GM18951 (cell line): ENCODE measurements around the gene CYFIP2.

Source experiments
- POLR2A ChIP-seq: IDR thresholded peaks from 4 replicates; pipeline ENCODE4 v1.6.1; 2011; ENCODE audit warnings: mild to moderate bottlenecking; ENCODE audit not compliant: insufficient read length, insufficient read depth; ENCODE audit errors: extremely low read depth
- in situ Hi-C: fragments of 300-500 bp; cut with MboI; formaldehyde crosslinking; loops from one replicate; pipeline ENCODE4 v1.12.0; 2022; ENCODE audit warnings: low sequenced_read_pairs, mixed read lengths, inconsistent platforms; ENCODE audit not compliant: unreplicated experiment

Gene CYFIP2

DNA sequence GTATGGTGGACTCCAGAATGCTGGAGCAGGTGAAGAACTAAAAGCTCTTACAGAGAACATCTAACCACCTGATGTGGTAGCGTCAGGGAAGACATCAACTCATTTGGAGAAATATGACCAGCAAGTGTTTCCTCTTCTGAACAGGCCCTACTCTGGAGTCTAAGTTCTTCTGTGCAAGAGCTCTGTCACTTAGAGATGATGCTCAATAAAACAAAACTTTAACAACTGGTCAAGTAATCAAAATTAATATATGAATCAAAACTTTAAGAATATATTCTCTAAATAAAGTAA, 85.8 kb downstream of the CYFIP2 start:
- in situ Hi-C loops = no loop called here

DNA sequence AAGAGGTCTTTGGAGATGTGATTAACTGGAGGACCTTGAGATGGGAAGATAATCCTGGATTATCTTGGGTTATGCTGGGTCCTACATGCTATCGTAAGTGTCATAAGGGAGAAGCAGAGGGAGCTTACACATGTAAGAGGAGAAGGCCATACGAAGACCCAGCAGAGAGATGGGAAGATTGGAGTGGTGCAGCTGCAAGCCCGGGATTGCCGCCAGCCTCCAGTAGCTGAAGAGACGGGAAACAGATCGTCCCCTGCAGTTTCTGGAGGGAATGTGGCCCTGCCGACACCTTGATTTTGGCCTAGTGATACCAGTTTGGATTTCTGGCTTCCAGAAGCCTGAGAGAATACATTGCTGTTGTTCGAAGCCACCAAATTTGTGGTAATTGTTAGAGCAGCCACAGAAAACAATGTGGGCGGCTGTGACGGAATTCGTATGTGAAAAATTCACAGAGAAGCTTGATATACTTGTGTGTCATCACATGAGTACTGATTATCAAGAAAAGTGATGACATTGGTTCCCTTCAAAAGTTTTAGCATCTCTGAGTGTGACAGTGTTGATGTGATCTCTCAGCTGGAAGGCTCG, 86.9 kb downstream of the CYFIP2 start:
- in situ Hi-C loops = no loop called here
- TF ChIP-seq POLR2A = no peak

More for the DNA sequence above, 85.8 kb downstream of the CYFIP2 start:
- TF ChIP-seq POLR2A = no peak

DNA sequence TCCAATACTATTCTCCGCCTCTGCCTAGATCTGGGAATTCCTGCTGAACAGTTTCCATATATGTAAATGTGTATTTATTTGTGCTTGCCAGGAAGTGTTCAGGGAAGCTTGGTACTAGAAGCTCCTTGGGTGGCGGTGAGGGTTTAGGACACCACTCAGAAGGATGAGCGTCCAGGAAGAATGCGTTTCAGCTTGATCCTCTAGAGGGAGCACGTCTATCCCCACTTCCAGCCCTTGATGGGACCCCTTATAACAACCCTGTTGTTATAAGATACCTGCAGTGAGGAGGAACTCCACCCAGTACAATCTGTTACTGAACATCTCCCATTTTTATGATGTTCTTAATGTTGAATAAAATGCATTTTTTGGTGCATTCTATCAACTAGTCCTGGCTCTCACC, 88.9 kb downstream of the CYFIP2 start:
- TF ChIP-seq POLR2A = no peak
- in situ Hi-C loops = no loop called here

DNA sequence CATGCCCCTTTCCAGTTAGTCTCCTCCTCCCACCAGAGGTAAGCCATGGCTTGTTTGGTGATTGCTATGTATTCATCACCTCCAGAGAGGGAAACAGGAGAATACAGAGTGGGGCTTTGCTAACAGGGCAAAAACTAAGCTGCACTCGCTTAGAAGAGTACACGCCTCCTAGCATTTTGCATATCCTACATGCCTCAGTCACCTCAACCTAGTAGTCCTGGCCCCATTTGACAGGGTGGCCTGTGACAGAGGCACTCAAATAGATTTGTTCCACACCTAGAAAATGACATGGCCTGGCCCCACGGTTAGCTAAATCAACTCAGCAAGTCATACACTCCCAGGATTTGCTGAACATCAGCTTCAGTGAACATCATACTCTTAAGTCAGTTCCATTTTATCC, 90.7 kb downstream of the CYFIP2 start:
- TF ChIP-seq POLR2A = no peak
- in situ Hi-C loops = no loop called here

DNA sequence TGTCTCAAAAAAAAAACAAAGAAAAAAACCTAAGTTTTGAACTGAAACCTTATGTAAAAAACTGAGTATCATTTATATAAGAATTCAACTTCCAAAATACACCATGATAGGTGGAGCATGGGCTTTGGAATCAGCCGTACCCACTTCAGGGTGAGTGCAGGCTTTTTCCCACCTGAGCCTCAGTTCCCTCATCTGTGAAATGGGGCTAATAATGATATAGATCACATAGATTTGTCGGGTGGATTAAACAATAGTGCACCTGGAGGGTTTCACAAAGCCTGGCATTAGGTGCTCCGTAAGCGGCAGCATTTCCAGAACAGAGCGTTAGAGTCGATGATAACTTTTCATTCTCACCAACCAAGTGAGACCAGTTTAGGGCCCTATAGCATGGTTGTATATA, 91.9 kb downstream of the CYFIP2 start:
- no peak for TF ChIP-seq POLR2A
- in situ Hi-C loops = no loop called here

DNA sequence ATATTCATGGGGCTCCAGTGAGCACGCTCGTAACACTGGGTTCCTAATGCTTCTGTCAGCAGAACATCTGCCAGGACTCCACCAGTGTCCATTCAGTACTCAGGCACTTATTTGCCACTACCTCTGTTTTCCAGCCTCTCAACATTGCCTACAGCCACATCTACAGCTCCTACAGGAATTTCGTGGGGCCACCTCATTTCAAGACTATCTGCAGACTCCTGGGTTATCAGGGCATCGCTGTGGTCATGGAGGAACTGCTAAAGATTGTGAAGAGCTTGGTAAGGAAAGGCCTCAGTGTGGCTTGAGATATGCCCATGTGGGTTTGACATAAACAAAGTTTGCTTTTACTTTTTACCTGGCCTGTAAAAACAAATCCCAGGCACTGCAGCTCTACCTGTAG, 92.9 kb downstream of the CYFIP2 start:
- TF ChIP-seq POLR2A = no peak
- in situ Hi-C loops = no loop called here

DNA sequence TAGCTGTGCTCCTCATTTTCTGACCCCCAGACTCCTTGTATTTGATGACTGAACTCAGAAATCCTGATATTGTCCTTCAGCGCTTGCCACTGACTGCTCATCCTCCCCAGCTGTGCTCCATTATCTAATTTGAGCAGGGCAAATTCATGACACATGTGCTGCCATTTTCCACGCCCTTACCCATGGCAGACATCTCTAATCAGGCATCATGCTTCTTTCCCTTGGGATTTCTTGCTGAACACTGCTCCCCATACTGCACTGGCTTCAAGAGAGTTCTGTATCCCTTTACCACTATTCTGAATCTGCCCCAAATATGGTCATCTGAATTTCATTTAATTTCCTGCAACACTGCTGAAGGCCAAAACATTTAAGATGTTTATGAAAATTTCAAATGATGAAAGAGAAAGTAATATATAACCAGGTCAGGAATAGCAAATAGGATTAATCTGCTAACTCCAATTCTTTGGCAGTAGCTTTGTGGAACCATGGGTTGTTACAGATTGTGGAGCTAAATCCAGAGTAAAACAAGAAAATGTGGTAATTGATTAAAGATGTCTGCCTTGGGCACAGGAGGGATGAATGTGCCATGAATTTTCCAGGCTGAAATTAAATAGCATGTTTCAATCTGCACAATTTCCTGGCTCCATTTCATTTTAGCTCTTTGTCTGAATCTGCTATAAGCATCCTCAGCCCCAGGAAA, 93.6 kb downstream of the CYFIP2 start:
- in situ Hi-C loops = no loop called here
- no peak for TF ChIP-seq POLR2A

DNA sequence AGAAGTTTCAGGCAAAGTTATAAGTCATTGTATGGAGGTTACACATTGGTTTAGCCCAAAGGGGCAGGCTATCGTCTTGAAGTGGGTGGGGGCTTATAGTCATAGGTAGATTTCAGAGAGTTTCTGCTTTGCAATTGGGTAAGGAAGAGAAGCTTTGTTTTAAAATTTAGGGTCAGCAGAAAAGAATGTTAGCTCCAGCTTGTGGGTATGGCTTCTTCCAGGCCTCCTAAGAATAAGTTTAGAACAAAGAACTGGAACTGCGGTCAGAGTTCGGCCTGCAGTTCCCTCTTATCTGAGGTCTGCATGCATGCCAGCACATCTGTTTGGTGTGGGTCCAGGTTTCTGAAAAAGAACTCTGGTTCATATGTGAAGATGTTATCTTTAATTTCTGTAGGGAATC, 96.1 kb downstream of the CYFIP2 start:
- no peak for TF ChIP-seq POLR2A
- in situ Hi-C loops = no loop called here

DNA sequence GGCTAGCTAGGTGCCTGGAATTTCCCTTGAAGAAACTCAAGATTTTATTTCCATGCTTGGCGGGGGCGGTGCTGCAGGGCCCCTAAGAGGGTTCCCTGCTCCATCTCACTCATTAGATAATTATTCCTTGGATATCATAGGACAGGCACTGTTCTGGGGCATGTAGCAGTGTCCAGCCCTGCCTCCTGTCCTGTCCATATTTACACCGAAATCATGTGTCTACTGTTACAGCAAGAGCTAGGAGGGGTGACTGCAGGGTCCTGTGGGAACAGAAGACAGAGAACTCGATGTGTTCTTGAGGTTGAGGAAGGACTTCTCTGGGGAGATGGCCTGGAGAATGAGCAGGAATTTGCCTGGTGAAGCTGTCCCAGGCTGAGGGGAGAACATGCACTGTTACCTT, 96.6 kb downstream of the CYFIP2 start:
- in situ Hi-C loops = no loop called here
- TF ChIP-seq POLR2A = no peak

DNA sequence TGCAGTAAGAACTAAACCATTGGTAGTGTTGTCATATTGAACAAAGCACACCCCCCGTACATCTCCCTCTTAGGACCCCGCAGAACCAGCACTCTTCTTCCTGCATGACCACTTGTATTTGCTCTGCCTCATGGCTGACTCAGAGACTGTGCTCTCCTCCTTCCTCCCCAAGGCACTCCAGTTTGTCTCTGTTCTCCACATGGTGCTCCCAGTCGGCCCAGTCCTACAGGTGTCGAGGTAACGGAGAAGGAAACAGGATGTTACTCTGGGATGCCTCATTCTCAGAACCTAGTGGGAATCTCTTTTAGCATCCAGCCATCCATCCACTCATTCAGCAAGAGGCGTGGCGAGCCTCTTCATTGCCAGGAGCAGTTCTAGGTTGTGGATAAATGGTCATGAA, 97.1 kb downstream of the CYFIP2 start:
- in situ Hi-C loops = no loop called here
- no peak for TF ChIP-seq POLR2A

DNA sequence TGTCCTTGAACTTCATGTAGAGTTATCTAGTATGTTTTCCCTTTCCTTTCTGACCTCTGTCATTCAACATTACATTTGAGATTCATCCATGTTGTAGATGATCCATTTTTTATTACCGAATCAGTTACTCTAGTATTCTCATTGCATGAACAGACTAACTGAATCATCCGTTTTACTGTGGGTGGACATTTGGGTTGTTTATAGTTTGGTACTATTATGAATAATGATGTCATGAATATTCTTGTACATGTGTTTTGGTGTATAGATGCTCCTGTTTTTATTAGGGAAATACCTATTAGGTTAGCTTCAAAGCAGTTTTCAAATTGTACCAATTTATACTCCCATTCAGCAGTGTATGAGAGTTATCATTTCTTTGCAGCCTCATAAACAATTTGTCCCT, 99.8 kb downstream of the CYFIP2 start:
- no peak for TF ChIP-seq POLR2A
- in situ Hi-C loops = no loop called here

DNA sequence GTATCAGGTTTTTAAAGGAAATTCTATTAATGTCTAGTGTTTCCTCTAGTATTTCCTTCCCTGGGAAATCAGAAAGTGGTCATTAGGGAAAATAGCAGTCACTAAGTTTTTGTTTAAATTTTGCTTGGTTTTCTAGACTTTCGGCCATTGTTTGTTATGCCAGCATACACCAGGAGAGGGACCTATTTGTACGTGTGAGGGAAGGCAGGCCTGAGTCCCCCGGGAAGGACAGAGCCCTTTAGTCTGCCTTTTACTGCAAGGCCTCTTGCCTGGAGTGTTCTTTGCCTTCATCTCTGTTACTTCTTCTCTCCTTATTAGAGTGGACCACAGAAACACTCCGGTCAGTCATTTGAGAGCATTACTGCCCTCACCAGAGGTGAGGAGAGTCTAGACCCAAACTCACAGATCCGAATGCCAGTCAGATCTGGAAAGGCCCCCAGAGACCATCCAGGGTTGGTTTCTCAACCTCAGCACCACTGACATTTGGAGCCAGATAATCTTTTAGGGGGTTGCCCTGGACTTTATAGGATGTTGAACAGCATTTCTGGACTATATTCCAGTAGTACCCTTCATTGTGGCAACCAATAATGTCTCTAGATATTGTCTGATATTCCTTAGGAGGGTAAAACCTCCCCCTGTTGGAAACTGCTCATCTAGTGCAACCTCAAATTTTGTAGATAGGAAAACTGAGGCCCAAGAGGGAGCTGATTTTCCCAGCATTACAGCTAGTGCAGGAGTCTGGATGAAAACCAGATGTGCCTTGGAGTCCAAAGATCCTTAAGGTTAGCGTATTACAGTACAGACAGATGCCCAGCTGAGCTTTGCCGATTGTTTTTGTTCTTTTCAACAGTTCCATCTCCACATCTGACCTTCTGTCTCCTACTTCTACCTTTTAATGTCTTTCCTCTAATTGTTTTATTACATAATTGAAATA, 101.1 kb downstream of the CYFIP2 start:
- TF ChIP-seq POLR2A = no peak
- in situ Hi-C loops = no loop called here

DNA sequence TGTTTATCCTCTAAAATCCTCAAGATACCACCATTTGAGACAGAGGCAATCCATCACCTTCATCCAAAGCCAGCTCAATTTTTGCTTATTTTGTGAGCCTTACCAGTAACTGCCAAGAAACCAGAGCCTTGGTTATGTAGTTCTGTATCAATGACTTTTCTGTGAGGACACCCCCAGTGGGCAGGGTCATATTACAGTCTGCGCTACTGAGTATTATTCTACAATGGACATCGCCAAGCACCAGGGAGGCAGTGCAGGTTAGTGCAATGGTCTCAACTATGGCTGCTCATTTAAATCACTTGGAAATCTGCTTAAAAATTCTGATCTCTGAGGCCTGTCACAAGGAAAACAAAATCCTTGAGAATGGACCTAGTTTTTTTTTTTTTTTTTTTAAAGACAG, 103.6 kb downstream of the CYFIP2 start:
- in situ Hi-C loops = no loop called here
- TF ChIP-seq POLR2A = no peak

DNA sequence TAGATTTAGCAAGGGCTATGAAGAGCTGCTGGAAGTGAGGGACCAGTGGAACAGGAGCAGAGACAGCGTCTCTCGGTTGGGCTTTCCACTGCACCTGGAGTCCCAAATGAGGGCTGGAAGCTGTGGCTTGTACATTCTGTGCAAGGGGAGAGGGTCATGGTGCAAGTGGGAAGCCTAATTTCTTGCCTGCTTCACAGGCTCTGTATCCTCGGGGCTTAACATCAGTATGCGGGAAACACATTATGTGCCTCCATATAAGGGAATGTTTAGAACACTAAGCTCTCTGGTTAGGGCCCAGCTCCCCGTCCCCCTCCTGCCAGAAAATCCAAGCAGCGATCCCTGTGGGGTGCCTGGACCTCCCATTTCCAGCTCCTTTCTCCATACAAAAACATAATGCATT, 105.0 kb downstream of the CYFIP2 start:
- in situ Hi-C loops = no loop called here
- no peak for TF ChIP-seq POLR2A
